Mucosa of rectum (tissue), 2 donors: Measurements from ENCODE around the gene PPFIBP1.

ENCODE experiments used
- H3K27ac ChIP-seq, 2 donors: one replicate each; pipeline ENCODE4 v1.7.0; 2013; ENCODE audit warnings: inconsistent platforms in 2 of 2, low read depth in 2 of 2, low read length in 2 of 2
- H3K27me3 ChIP-seq, 2 donors: one replicate each; pipeline ENCODE4 v1.7.0; 2013; ENCODE audit warnings: low read length in 2 of 2; ENCODE audit not compliant: control insufficient read depth in 2 of 2, insufficient read depth in 2 of 2
- H3K36me3 ChIP-seq, 2 donors: one replicate each; pipeline ENCODE4 v1.7.0; 2013; ENCODE audit warnings: low read length in 2 of 2; ENCODE audit not compliant: control insufficient read depth in 2 of 2, insufficient read depth in 2 of 2
- H3K4me1 ChIP-seq, 2 donors: one replicate each; pipeline ENCODE4 v1.7.0; 2013; ENCODE audit warnings: low read length in 2 of 2, mild to moderate bottlenecking in 1 of 2; ENCODE audit not compliant: control insufficient read depth in 2 of 2, insufficient read depth in 2 of 2
- H3K4me3 ChIP-seq, 2 donors: one replicate each; pipeline ENCODE4 v1.7.0; 2013; ENCODE audit warnings: low read length in 2 of 2
- H3K9ac ChIP-seq, 2 donors: one replicate each; pipeline ENCODE4 v1.7.0; 2013; ENCODE audit warnings: low read length in 2 of 2, low read depth in 1 of 2, mild to moderate bottlenecking in 1 of 2
- H3K9me3 ChIP-seq, 2 donors: one replicate each; pipeline ENCODE4 v1.7.0; 2013; ENCODE audit warnings: low read length in 2 of 2; ENCODE audit not compliant: control insufficient read depth in 2 of 2
- donor health status: healthy.
- donor health status: Normal muscosa, but diverticular disease.

Gene PPFIBP1

GRCh38 chr12:27693403-27693802 lies 169.4 kb downstream of the PPFIBP1 start:
- no peak overlapping the region for H3K9ac ChIP-seq
- H3K27me3 ChIP-seq: no peaks in the 10 kb centered on the region
- no peak overlapping the region for H3K27ac ChIP-seq
- no peaks in the 10 kb centered on the region for H3K9me3 ChIP-seq
- H3K36me3 ChIP-seq: peaks cover 19% of the 10 kb centered on the region in 2 donors
- no peak overlapping the region for H3K4me3 ChIP-seq
- peaks cover 4 to 11% of the 10 kb centered on the region in 2 donors for H3K4me1 ChIP-seq

GRCh38 chr12:27695556-27696292 lies 171.7 kb downstream of the PPFIBP1 start:
- Histone ChIP-seq H3K4me3 (no peak overlapping the region), H3K4me1 (peaks cover 4 to 7% of the 10 kb centered on the region in 2 donors), H3K9ac (no peak overlapping the region), H3K36me3 (peaks cover 4 to 7% of the 10 kb centered on the region in 2 donors), H3K9me3 (no peaks in the 10 kb centered on the region), H3K27ac (peak overlapping the region; percentile 55 to 59), H3K27me3 (no peaks in the 10 kb centered on the region)

- Histone ChIP-seq H3K4me1 (peaks cover 4 to 7% of the 10 kb centered on the region in 2 donors), H3K36me3 (peaks cover 4 to 7% of the 10 kb centered on the region in 2 donors), H3K27ac (peak within 1 kb of the TSS; percentile 57 to 59)
These were observed 172.3 kb downstream of the PPFIBP1 start, which contains the start of gene REP15 for GRCh38 chr12:27696293-27696652. REP15 (plus strand) TSS chr12:27696447; CDS start chr12:27696563, 116 bp downstream.

GRCh38 chr12:27696864-27697564 lies 173.0 kb downstream of the PPFIBP1 start:
- Histone ChIP-seq H3K9me3 (no peaks in the 10 kb centered on the region), H3K36me3 (peaks cover 2 to 5% of the 10 kb centered on the region in 2 donors), H3K4me1 (peaks cover 4 to 7% of the 10 kb centered on the region in 2 donors), H3K27me3 (no peaks in the 10 kb centered on the region), H3K9ac (peak overlapping the region in 1 of 2 donors; percentile 50), H3K27ac (peak overlapping the region; percentile 29 to 57), H3K4me3 (peak overlapping the region; percentile 52 to 63)

More at GRCh38 chr12:27696293-27696652, 172.3 kb downstream of the PPFIBP1 start, which contains the start of gene REP15:
- H3K4me3 ChIP-seq: peak within 1 kb of the TSS; percentile 52 to 63
- H3K9ac ChIP-seq: peak within 1 kb of the TSS in 1 of 2 donors; percentile 50
- H3K27me3 ChIP-seq: no peaks in the 10 kb centered on the region
- no peaks in the 10 kb centered on the region for H3K9me3 ChIP-seq

GRCh38 chr12:27703720-27704452 lies 179.9 kb downstream of the PPFIBP1 start:
- Histone ChIP-seq H3K9ac (no peak overlapping the region), H3K4me3 (no peak overlapping the region), H3K27ac (no peak overlapping the region), H3K27me3 (no peaks in the 10 kb centered on the region), H3K9me3 (no peaks in the 10 kb centered on the region), H3K36me3 (no peaks in the 10 kb centered on the region), H3K4me1 (peaks cover 0 to 3% of the 10 kb centered on the region in 2 donors)

- Histone ChIP-seq H3K4me1 (peaks cover 0 to 3% of the 10 kb centered on the region in 2 donors), H3K27ac (no peak overlapping the region), H3K9me3 (no peaks in the 10 kb centered on the region), H3K27me3 (no peaks in the 10 kb centered on the region), H3K4me3 (no peak overlapping the region), H3K36me3 (no peaks in the 10 kb centered on the region), H3K9ac (no peak overlapping the region)
These were observed 181.3 kb downstream of the PPFIBP1 start for GRCh38 chr12:27705263-27705662.

- Histone ChIP-seq H3K27me3 (no peaks in the 10 kb centered on the region), H3K36me3 (no peaks in the 10 kb centered on the region)
These were observed 183.2 kb downstream of the PPFIBP1 start for GRCh38 chr12:27707216-27707615.

GRCh38 chr12:27709212-27709931 lies 185.4 kb downstream of the PPFIBP1 start:
- H3K9ac ChIP-seq: peak overlapping the region in 1 of 2 donors; percentile 91
- H3K27ac ChIP-seq: peak overlapping the region; percentile 81
- H3K27me3 ChIP-seq: no peaks in the 10 kb centered on the region
- H3K36me3 ChIP-seq: peaks cover 0 to 6% of the 10 kb centered on the region in 2 donors
- H3K9me3 ChIP-seq: no peaks in the 10 kb centered on the region
- H3K4me3 ChIP-seq: peak overlapping the region; percentile 86 to 98
- H3K4me1 ChIP-seq: peaks cover 8 to 10% of the 10 kb centered on the region in 2 donors

More at GRCh38 chr12:27707216-27707615, 183.2 kb downstream of the PPFIBP1 start:
- Histone ChIP-seq H3K4me3 (no peak overlapping the region), H3K27ac (no peak overlapping the region), H3K4me1 (peaks cover 8 to 12% of the 10 kb centered on the region in 2 donors), H3K9ac (no peak overlapping the region), H3K9me3 (no peaks in the 10 kb centered on the region)

GRCh38 chr12:27709932-27710591 lies 186.1 kb downstream of the PPFIBP1 start:
- H3K4me1 ChIP-seq: peaks cover 8 to 10% of the 10 kb centered on the region in 2 donors
- H3K4me3 ChIP-seq: peak overlapping the region; percentile 86 to 98
- H3K27ac ChIP-seq: peak overlapping the region; percentile 81
- H3K27me3 ChIP-seq: no peaks in the 10 kb centered on the region
- H3K36me3 ChIP-seq: peaks cover 0 to 6% of the 10 kb centered on the region in 2 donors
- peak overlapping the region; percentile 91 to 95 for H3K9ac ChIP-seq
- no peaks in the 10 kb centered on the region for H3K9me3 ChIP-seq
